Measurements from ENCODE around the gene PKNOX2. TPM values are rescaled to one million over a fixed set of nuclear protein-coding genes. Genes with fewer than 3 reads are reported as not detected.

Gene PKNOX2
- total RNA-seq, 6 experiments from 2014 or later: 0.10 TPM; not detected in 5

- Mint-ChIP-seq H3K27ac (no peak overlapping the region), H3K4me1 (ENCODE audit: low read depth) (no peaks in the 10 kb centered on the region), H3K27me3 (ENCODE audit: insufficient read depth) (peaks cover 50% of the 10 kb centered on the region), H3K4me3 (no peak overlapping the region), H3K9me3 (no peaks in the 10 kb centered on the region), H3K36me3 (ENCODE audit: low read depth) (no peaks in the 10 kb centered on the region)
- DNase-seq: no peak
- no peak for TF ChIP-seq CTCF (IDR thresholded peaks at IDR 0.05)
Measured at GRCh38 chr11:125284245-125284850, 119.8 kb downstream of the PKNOX2 start.

GRCh38 chr11:125285844-125286243 is 121.3 kb downstream of the PKNOX2 start:
- H3K27ac Mint-ChIP-seq: no peak overlapping the region
- no peak overlapping the region for H3K4me3 Mint-ChIP-seq
- no peaks in the 10 kb centered on the region for H3K36me3 Mint-ChIP-seq (ENCODE audit: low read depth)
- peaks cover 53% of the 10 kb centered on the region for H3K27me3 Mint-ChIP-seq (ENCODE audit: insufficient read depth)
- TF ChIP-seq CTCF (IDR thresholded peaks at IDR 0.05): no peak
- H3K4me1 Mint-ChIP-seq (ENCODE audit: low read depth): no peaks in the 10 kb centered on the region
- DNase-seq: no peak
- no peaks in the 10 kb centered on the region for H3K9me3 Mint-ChIP-seq

- H3K27me3 Mint-ChIP-seq (ENCODE audit: insufficient read depth): peaks cover 53% of the 10 kb centered on the region
- H3K27ac Mint-ChIP-seq: no peak overlapping the region
- no peaks in the 10 kb centered on the region for H3K36me3 Mint-ChIP-seq (ENCODE audit: low read depth)
- no peaks in the 10 kb centered on the region for H3K9me3 Mint-ChIP-seq
- H3K4me1 Mint-ChIP-seq (ENCODE audit: low read depth): no peaks in the 10 kb centered on the region
- no peak for DNase-seq
- no peak overlapping the region for H3K4me3 Mint-ChIP-seq
- TF ChIP-seq CTCF (IDR thresholded peaks at IDR 0.05): no peak
Measured at GRCh38 chr11:125286486-125286885, 121.9 kb downstream of the PKNOX2 start.

GRCh38 chr11:125287491-125288210 is 123.1 kb downstream of the PKNOX2 start:
- no peak overlapping the region for H3K27ac Mint-ChIP-seq
- H3K4me3 Mint-ChIP-seq: no peak overlapping the region
- peaks cover 60% of the 10 kb centered on the region for H3K27me3 Mint-ChIP-seq (ENCODE audit: insufficient read depth)
- no peak for DNase-seq
- no peak for TF ChIP-seq CTCF (IDR thresholded peaks at IDR 0.05)
- H3K36me3 Mint-ChIP-seq (ENCODE audit: low read depth): no peaks in the 10 kb centered on the region
- H3K9me3 Mint-ChIP-seq: no peaks in the 10 kb centered on the region
- H3K4me1 Mint-ChIP-seq (ENCODE audit: low read depth): no peaks in the 10 kb centered on the region

- H3K4me3 Mint-ChIP-seq: no peak overlapping the region
- H3K9me3 Mint-ChIP-seq: no peaks in the 10 kb centered on the region
- no peak overlapping the region for H3K27ac Mint-ChIP-seq
- no peaks in the 10 kb centered on the region for H3K36me3 Mint-ChIP-seq (ENCODE audit: low read depth)
- TF ChIP-seq CTCF (IDR thresholded peaks at IDR 0.05): no peak
- H3K4me1 Mint-ChIP-seq (ENCODE audit: low read depth): no peaks in the 10 kb centered on the region
- DNase-seq: no peak
- H3K27me3 Mint-ChIP-seq (ENCODE audit: insufficient read depth): peaks cover 58% of the 10 kb centered on the region
Measured at GRCh38 chr11:125289419-125290098, 125.0 kb downstream of the PKNOX2 start.

Measured in HFFc6 (cell line).